Neuronal stem cell (in vitro differentiated cells): ENCODE data around the gene FAM47E.
A peak's percentile ranks its signal among the peaks of the same experiment; 100 is the strongest.

ENCODE experiments used
- DNase-seq: peaks from one replicate; pipeline ENCODE4 v3.0.0-alpha.2; 2013; ENCODE audit warnings: low spot score
- H2AFZ ChIP-seq: one replicate; pipeline ENCODE4 v1.6.1; 2013; ENCODE audit warnings: mild to moderate bottlenecking, low read length, inconsistent platforms
- H2AK5ac ChIP-seq: 2 replicates; pipeline ENCODE4 v1.6.1; 2013; ENCODE audit warnings: low read depth, mild to moderate bottlenecking, inconsistent platforms, low read length, moderate library complexity, mixed read lengths
- H2BK120ac ChIP-seq: 2 replicates; pipeline ENCODE4 v1.6.1; 2013; ENCODE audit warnings: low read depth, mild to moderate bottlenecking, inconsistent platforms, low read length, moderate library complexity, mixed read lengths
- H2BK12ac ChIP-seq: one replicate; pipeline ENCODE4 v1.6.1; 2013; ENCODE audit warnings: low read length, inconsistent platforms
- H2BK15ac ChIP-seq: 2 replicates; pipeline ENCODE4 v1.6.1; 2013; ENCODE audit warnings: mild to moderate bottlenecking, low read length, inconsistent platforms, mixed read lengths
- H2BK5ac ChIP-seq: one replicate; pipeline ENCODE4 v1.6.1; 2013; ENCODE audit warnings: inconsistent platforms, mild to moderate bottlenecking, low read length, moderate library complexity
- H3K14ac ChIP-seq: one replicate; pipeline ENCODE4 v1.6.1; 2013; ENCODE audit warnings: low read length, inconsistent platforms
- H3K18ac ChIP-seq: 2 replicates; pipeline ENCODE4 v1.6.1; 2013; ENCODE audit warnings: low read length, inconsistent platforms
- H3K23ac ChIP-seq: 2 replicates; pipeline ENCODE4 v1.6.1; 2013; ENCODE audit warnings: low read depth, mild to moderate bottlenecking, mixed read lengths, low read length, inconsistent platforms; ENCODE audit not compliant: poor library complexity
- H3K27ac ChIP-seq: replicated peaks from 3 replicates; pipeline ENCODE4 v1.5.1; 2013; ENCODE audit warnings: low read length, inconsistent platforms
- H3K27me3 ChIP-seq, 3 experiments: 2 replicates each; pipeline ENCODE4 v1.6.1; 2013; ENCODE audit warnings: low read length in 3 of 3, mild to moderate bottlenecking in 2 of 3, inconsistent platforms in 1 of 3, low read depth in 1 of 3, mixed read lengths in 1 of 3, moderate library complexity in 1 of 3; ENCODE audit not compliant: control insufficient read depth in 3 of 3, insufficient read depth in 3 of 3
- H3K36me3 ChIP-seq, 2 donors: replicated peaks in 1 of 2; 2 replicates each; pipeline ENCODE4 v1.6.1; 2013; ENCODE audit warnings: low read length in 2 of 2; ENCODE audit not compliant: control insufficient read depth in 2 of 2, insufficient read depth in 2 of 2
- H3K4ac ChIP-seq: 2 replicates; pipeline ENCODE4 v1.6.1; 2013; ENCODE audit warnings: inconsistent platforms, mild to moderate bottlenecking, low read length, moderate library complexity
- H3K4me1 ChIP-seq, 2 donors: 1 replicate in 1 of 2; 2 replicates in 1 of 2; pipeline ENCODE4 v1.6.1; 2013; ENCODE audit warnings: low read length in 2 of 2, low read depth in 1 of 2; ENCODE audit not compliant: control insufficient read depth in 2 of 2, insufficient read depth in 1 of 2
- H3K4me2 ChIP-seq: one replicate; pipeline ENCODE4 v1.6.1; 2013; ENCODE audit warnings: mild to moderate bottlenecking, low read length, inconsistent platforms; ENCODE audit not compliant: insufficient read depth, poor library complexity, severe bottlenecking
- H3K4me3 ChIP-seq, 2 donors: 2 replicates each; pipeline ENCODE4 v1.5.1; 2013; ENCODE audit warnings: low read length in 2 of 2, mild to moderate bottlenecking in 2 of 2, inconsistent platforms in 1 of 2, moderate library complexity in 1 of 2
- H3K79me1 ChIP-seq: one replicate; pipeline ENCODE4 v1.6.1; 2013; ENCODE audit warnings: low read depth, mild to moderate bottlenecking, inconsistent platforms, low read length, moderate library complexity
- H3K9ac ChIP-seq: one replicate; pipeline ENCODE4 v1.6.1; 2013; ENCODE audit warnings: mild to moderate bottlenecking, low read depth, low read length, inconsistent platforms; ENCODE audit not compliant: poor library complexity
- H3K9me3 ChIP-seq, 2 donors: replicated peaks in 1 of 2; 2 replicates each; pipeline versions ENCODE3 to v1.6.1; 2013; ENCODE audit warnings: low read length in 2 of 2, mild to moderate bottlenecking in 2 of 2, inconsistent platforms in 1 of 2, low read depth in 1 of 2, mixed read lengths in 1 of 2, moderate library complexity in 1 of 2; ENCODE audit not compliant: control insufficient read depth in 2 of 2, insufficient read depth in 1 of 2
- H4K8ac ChIP-seq: one replicate; pipeline ENCODE4 v1.6.1; 2013; ENCODE audit warnings: low read depth, mild to moderate bottlenecking, inconsistent platforms, low read length, moderate library complexity
- H4K91ac ChIP-seq: one replicate; pipeline ENCODE4 v1.6.1; 2013; ENCODE audit warnings: low read length, low read depth, mild to moderate bottlenecking, inconsistent platforms; ENCODE audit not compliant: poor library complexity
- WGBS, 2 donors: extraction: QIAGEN DNeasy Blood & Tissue Kit; methylation state at CpG; one replicate each; pipeline ENCODE4 v1.1.7; 2013; ENCODE audit warnings: missing lambda C conversion rate in 2 of 2, mixed read lengths in 1 of 2; ENCODE audit not compliant: insufficient read length in 2 of 2, insufficient replicate concordance in 1 of 2; ENCODE audit errors: extremely low coverage in 2 of 2; 5-methylcytosine and 5-hydroxymethylcytosine counted together

Gene FAM47E

GRCh38 chr4:76210452-76210851, 41.1 kb upstream of the FAM47E start:
- H3K4me3 ChIP-seq, result no peak overlapping the region
- no peak overlapping the region for H2AK5ac ChIP-seq
- H3K27me3 ChIP-seq, result no peaks in the 10 kb centered on the region
- no peak overlapping the region for H2AFZ ChIP-seq
- no peak for DNase-seq
- H3K14ac ChIP-seq, result no peak overlapping the region
- H2BK120ac ChIP-seq, result no peak overlapping the region
- peaks cover 2 to 17% of the 10 kb centered on the region in 2 donors for H3K36me3 ChIP-seq
- H3K9me3 ChIP-seq, result no peaks in the 10 kb centered on the region
- H3K4me2 ChIP-seq, result no peak overlapping the region
- no peak overlapping the region for H3K9ac ChIP-seq
- H2BK5ac ChIP-seq, result no peak overlapping the region
- H2BK12ac ChIP-seq, result no peak overlapping the region
- H3K4me1 ChIP-seq, result peaks cover 10 to 14% of the 10 kb centered on the region in 2 donors
- H4K8ac ChIP-seq, result no peak overlapping the region
- no peak overlapping the region for H2BK15ac ChIP-seq
- no peak overlapping the region for H3K4ac ChIP-seq
- no CpG with 5 or more reads among the region's 4 CpGs for WGBS, 2 donors
- H3K18ac ChIP-seq, result no peak overlapping the region
- H4K91ac ChIP-seq, result no peak overlapping the region
- H3K79me1 ChIP-seq, result peaks cover 2% of the 10 kb centered on the region
- no peak overlapping the region for H3K23ac ChIP-seq
- H3K27ac ChIP-seq, result no peak overlapping the region

- Histone ChIP-seq H4K91ac (no peak overlapping the region), H2BK15ac (no peak overlapping the region), H3K36me3 (peaks cover 2 to 13% of the 10 kb centered on the region in 2 donors), H2BK5ac (no peak overlapping the region), H2BK12ac (no peak overlapping the region), H2AFZ (peak overlapping the region; percentile 88), H3K9me3 (no peaks in the 10 kb centered on the region), H2BK120ac (no peak overlapping the region), H3K14ac (no peak overlapping the region), H3K27ac (no peak overlapping the region), H3K4ac (no peak overlapping the region), H3K79me1 (peaks cover 2% of the 10 kb centered on the region), H4K8ac (no peak overlapping the region), H3K9ac (no peak overlapping the region), H2AK5ac (no peak overlapping the region), H3K23ac (no peak overlapping the region), H3K4me2 (peak overlapping the region; percentile 71), H3K4me1 (peaks cover 10 to 14% of the 10 kb centered on the region in 2 donors), H3K27me3 (no peaks in the 10 kb centered on the region), H3K4me3 (peak overlapping the region in 1 of 2 donors; percentile 61), H3K18ac (no peak overlapping the region)
- WGBS, 2 donors, result no CpG with 5 or more reads among the region's 6 CpGs
- no peak for DNase-seq
Measured at GRCh38 chr4:76211769-76212708, 39.5 kb upstream of the FAM47E start.

GRCh38 chr4:76212851-76213414, 38.6 kb upstream of the FAM47E start:
- Histone ChIP-seq H2BK12ac (peak overlapping the region; percentile 67), H3K9me3 (peaks cover 0 to 1% of the 10 kb centered on the region in 2 donors), H4K91ac (no peak overlapping the region), H2BK120ac (peak overlapping the region; percentile 51), H3K4me3 (peak overlapping the region; percentile 61 to 89), H3K23ac (peak overlapping the region; percentile 82), H3K36me3 (peaks cover 2 to 13% of the 10 kb centered on the region in 2 donors), H2BK5ac (peak overlapping the region; percentile 89), H3K27ac (peak overlapping the region; percentile 71), H3K4ac (no peak overlapping the region), H3K4me1 (peaks cover 11 to 14% of the 10 kb centered on the region in 2 donors), H3K14ac (peak overlapping the region; percentile 22), H3K18ac (peak overlapping the region; percentile 97), H4K8ac (no peak overlapping the region), H2AK5ac (no peak overlapping the region), H3K4me2 (peak overlapping the region; percentile 71), H3K79me1 (peaks cover 2% of the 10 kb centered on the region), H3K27me3 (no peaks in the 10 kb centered on the region), H3K9ac (peak overlapping the region; percentile 91), H2AFZ (peak overlapping the region; percentile 88), H2BK15ac (peak overlapping the region; percentile 62)
- no CpG with 5 or more reads among the region's 14 CpGs for WGBS, 2 donors
- no peak for DNase-seq
